OCI-LY7 (cell line): ENCODE results near the gene AUTS2. TPM values are rescaled to one million over a fixed set of nuclear protein-coding genes. Genes with fewer than 3 reads are reported as not detected.

Experiments used
- BruUV-seq: library from RNA; stranded (reverse); fragments of 400-500 nt; replicated peaks from 2 replicates; lab custom pipeline; 2021; lab: Mats Ljungman, UMichigan
- CTCF ChIA-PET: fragments of 300-600 bp; sonication (Branson Sonifier 250); formaldehyde crosslinking; loops from one replicate; lab custom pipeline; 2022; ENCODE audit warnings: antibody characterized with exemption; ENCODE audit not compliant: unreplicated experiment; lab: Charles Lee
- POLR2A ChIA-PET: fragments of 300-600 bp; sonication (Branson Sonifier 250); formaldehyde crosslinking; loops from one replicate; lab custom pipeline; 2022; ENCODE audit warnings: antibody characterized with exemption; lab: Charles Lee
- DNase-seq: peaks from one replicate; pipeline ENCODE4 v3.0.0-alpha.2; 2015; ENCODE audit warnings: low spot score
- H2AFZ ChIP-seq: fragments of 200-600 bp; sonication (generic), shearing (Covaris generic); 2 replicates; pipeline ENCODE4 v1.6.1; 2014; ENCODE audit warnings: mild to moderate bottlenecking, antibody characterized with exemption, low read length, moderate library complexity
- H3K27ac ChIP-seq: fragments of 200-600 bp; sonication (generic); 2 replicates; pipeline ENCODE4 v1.5.1; 2014; ENCODE audit warnings: mixed run types, low read depth, mild to moderate bottlenecking, moderate library complexity, low read length, inconsistent platforms; ENCODE audit not compliant: poor library complexity, severe bottlenecking
- H3K36me3 ChIP-seq: fragments of 200-600 bp; sonication (generic); 2 replicates; pipeline ENCODE4 v1.6.1; 2014; ENCODE audit warnings: mild to moderate bottlenecking, antibody characterized with exemption, low read length, moderate library complexity, mixed read lengths; ENCODE audit not compliant: insufficient read depth
- H3K4me1 ChIP-seq: fragments of 200-600 bp; sonication (generic); 2 replicates; pipeline ENCODE4 v1.5.1; 2014; ENCODE audit warnings: mild to moderate bottlenecking, low read length; ENCODE audit not compliant: insufficient read depth, poor library complexity, severe bottlenecking
- H3K4me2 ChIP-seq: fragments of 200-600 bp; sonication (generic); 2 replicates; pipeline ENCODE4 v1.6.1; 2014; ENCODE audit warnings: mild to moderate bottlenecking, low read length
- H3K4me3 ChIP-seq: fragments of 200-600 bp; sonication (generic); 2 replicates; pipeline ENCODE4 v1.5.1; 2014; ENCODE audit warnings: mild to moderate bottlenecking, low read depth, low read length; ENCODE audit not compliant: poor library complexity, severe bottlenecking
- H3K79me2 ChIP-seq: fragments of 200-600 bp; sonication (generic); 2 replicates; pipeline ENCODE4 v1.6.1; 2016; ENCODE audit warnings: low read depth, mild to moderate bottlenecking, low read length, moderate library complexity, mixed read lengths; ENCODE audit not compliant: insufficient read depth
- H3K9me2 ChIP-seq: fragments of 200-600 bp; sonication (generic); 2 replicates; pipeline ENCODE4 v1.6.1; 2016; ENCODE audit warnings: mild to moderate bottlenecking, low read length, mixed read lengths; ENCODE audit not compliant: insufficient read depth
- H3K9me3 ChIP-seq: fragments of 200-600 bp; sonication (generic); 2 replicates; pipeline ENCODE4 v1.6.1; 2014; ENCODE audit warnings: mild to moderate bottlenecking, mixed run types, low read length, mixed read lengths
- H4K20me1 ChIP-seq: fragments of 200-600 bp; sonication (generic); 2 replicates; pipeline ENCODE4 v1.6.1; 2014; ENCODE audit warnings: mild to moderate bottlenecking, antibody characterized with exemption, low read length, moderate library complexity, mixed read lengths; ENCODE audit not compliant: insufficient read depth
- CTCF ChIP-seq: fragments of 200-600 bp; sonication (generic); conservative IDR thresholded peaks from 2 replicates; pipeline ENCODE4 v1.5.1; 2014; ENCODE audit warnings: mild to moderate bottlenecking, antibody characterized with exemption, low read length, moderate library complexity, mixed read lengths
- EZH2phosphoT487 ChIP-seq: fragments of 200-600 bp; sonication (generic); IDR thresholded peaks from 2 replicates; pipeline ENCODE4 v1.6.1; 2018; ENCODE audit warnings: low read depth, borderline replicate concordance, mild to moderate bottlenecking, mixed run types, antibody characterized with exemption, low read length, moderate library complexity, mixed read lengths
- intact Hi-C: fragments of 100-400 bp; cut with micrococcal nuclease; formaldehyde crosslinking; loops from one replicate; pipeline ENCODE4 v1.10.0; 2022; ENCODE audit not compliant: unreplicated experiment
- total RNA-seq, 2 experiments: library from RNA; depleted of rRNA in 1 of 2; stranded (reverse); fragments of >200 nt in 1 of 2; shearing (Covaris generic) in 1 of 2; gene quantifications; 2 replicates each; pipeline ENCODE4 v1.2.3, GENCODE V29; 2014 to 2022

AUTS2 gene
- total RNA-seq, 2 experiments from 2014 or later, result 37.9 to 78.5 TPM

DNA sequence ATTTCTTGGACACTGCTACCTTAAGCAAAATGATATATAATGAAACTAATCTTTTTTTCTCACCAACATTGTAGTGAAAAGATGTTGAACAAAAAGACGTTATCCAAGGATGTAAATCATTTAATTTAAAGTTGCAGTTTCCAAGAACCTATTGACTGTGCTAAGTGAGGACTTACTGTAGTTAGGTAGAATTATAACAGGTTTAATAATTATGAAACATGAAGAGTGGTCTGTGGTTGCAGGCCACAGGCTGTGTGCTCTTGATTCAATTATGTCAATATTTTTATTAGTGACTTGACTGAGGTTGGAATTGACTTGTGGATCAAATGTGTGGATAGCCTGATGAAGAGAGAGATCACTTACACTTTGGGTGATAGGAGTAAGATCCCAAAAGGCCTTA lies 478.1 kb downstream of the AUTS2 start:
- DNase-seq, result no peak
- H3K9me2 ChIP-seq, result no peaks in the 10 kb centered on the region
- H3K9me3 ChIP-seq, result no peaks in the 10 kb centered on the region
- ChIA-PET CTCF (no interaction called here), POLR2A (interaction anchor here (0.6 kb wide), 1 partner anchor 14 kb away, joined by 5 read pairs; no protein-coding TSS in a partner anchor)
- H4K20me1 ChIP-seq, result no peaks in the 10 kb centered on the region
- H3K27ac ChIP-seq, result no peak overlapping the region
- no peaks in the 10 kb centered on the region for H3K4me1 ChIP-seq
- no peaks in the 10 kb centered on the region for H3K36me3 ChIP-seq
- H2AFZ ChIP-seq, result no peak overlapping the region
- H3K79me2 ChIP-seq, result no peaks in the 10 kb centered on the region
- no TSS peak for BruUV-seq
- H3K4me2 ChIP-seq, result no peak overlapping the region
- TF ChIP-seq EZH2phosphoT487, result no peak
- no peak for TF ChIP-seq CTCF
- intact Hi-C loops, result no loop called here
- no peak overlapping the region for H3K4me3 ChIP-seq

DNA sequence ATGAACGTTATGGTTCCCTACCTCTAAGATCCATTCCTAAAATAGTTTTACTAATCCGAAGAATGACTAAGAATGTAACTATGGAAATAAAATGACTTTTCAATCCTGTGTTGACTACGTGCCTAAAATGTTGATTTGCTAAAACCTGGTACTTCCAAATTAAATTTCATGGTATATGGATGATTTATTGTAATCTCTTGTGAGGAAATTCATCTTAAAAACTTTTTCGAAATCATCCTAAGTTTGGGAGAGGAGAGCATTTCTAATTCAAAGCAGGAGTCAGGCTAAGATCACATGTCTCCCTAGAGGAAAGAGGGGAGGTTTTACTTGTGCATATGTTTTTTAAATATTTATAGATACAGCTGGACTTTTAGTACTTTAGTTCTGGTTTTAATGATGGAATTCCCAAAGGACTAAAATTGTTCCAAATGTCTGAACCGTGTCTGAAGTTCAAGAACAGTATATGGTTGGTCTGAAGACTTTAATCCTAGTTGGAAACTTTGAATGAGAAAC lies 483.9 kb downstream of the AUTS2 start:
- Histone ChIP-seq H3K4me2 (no peak overlapping the region), H3K79me2 (no peaks in the 10 kb centered on the region), H3K27ac (no peak overlapping the region), H3K9me2 (no peaks in the 10 kb centered on the region), H3K4me3 (no peak overlapping the region), H3K4me1 (no peaks in the 10 kb centered on the region), H2AFZ (no peak overlapping the region), H3K36me3 (no peaks in the 10 kb centered on the region), H4K20me1 (no peaks in the 10 kb centered on the region), H3K9me3 (no peaks in the 10 kb centered on the region)
- no TSS peak for BruUV-seq
- intact Hi-C loops, result no loop called here
- CTCF ChIA-PET, result interaction anchor here (0.6 kb wide), 1 partner anchor 847 kb away, joined by 3 read pairs; no protein-coding TSS in a partner anchor
- POLR2A ChIA-PET, result no interaction called here
- TF ChIP-seq EZH2phosphoT487 (no peak), CTCF (no peak)
- DNase-seq, result no peak

- TF ChIP-seq EZH2phosphoT487 (no peak), CTCF (no peak)
- POLR2A ChIA-PET, result interaction anchor here (1.2 to 1.4 kb wide), 4 partner anchors 11 to 33 kb away, joined by 3 to 7 read pairs (median 4); no protein-coding TSS in a partner anchor
- no peak overlapping the region for H3K4me2 ChIP-seq
- no peaks in the 10 kb centered on the region for H3K9me2 ChIP-seq
- no peak overlapping the region for H3K4me3 ChIP-seq
- intact Hi-C loops, result no loop called here
- H2AFZ ChIP-seq, result no peak overlapping the region
- H3K9me3 ChIP-seq, result no peaks in the 10 kb centered on the region
- no peaks in the 10 kb centered on the region for H3K79me2 ChIP-seq
- H3K27ac ChIP-seq, result no peak overlapping the region
- H3K4me1 ChIP-seq, result no peaks in the 10 kb centered on the region
- DNase-seq, result no peak
- H4K20me1 ChIP-seq, result 0 out of 2 replicates have a peak, but pooled peaks cover 4% of the 10 kb centered on the region
- no TSS peak for BruUV-seq
- H3K36me3 ChIP-seq, result no peaks in the 10 kb centered on the region
- CTCF ChIA-PET, result no interaction called here
Observed at GRCh38 chr7:70091362-70091761, 493.1 kb downstream of the AUTS2 start.
